Esophagus muscularis mucosa (tissue), 3 donors: ENCODE measurements around the gene ITGA5.

ENCODE experiments used
- POLR2A ChIP-seq: fragments of 450-650 bp; IDR thresholded peaks from one replicate; pipeline ENCODE4 v1.6.1; 2017; ENCODE audit warnings: antibody characterized with exemption, moderate library complexity, mild to moderate bottlenecking, low read depth
- TF ChIP-seq, protein P1 (sequence below), 3 experiments: fragments of 200-600 bp in 2 of 3; fragments of 450-650 bp in 1 of 3; sonication (generic) in 2 of 3; IDR thresholded peaks; one replicate each; pipeline ENCODE4 v1.5.1; 2017 to 2019; ENCODE audit warnings: antibody characterized with exemption in 3 of 3, mild to moderate bottlenecking in 2 of 3, moderate library complexity in 1 of 3

DNA sequence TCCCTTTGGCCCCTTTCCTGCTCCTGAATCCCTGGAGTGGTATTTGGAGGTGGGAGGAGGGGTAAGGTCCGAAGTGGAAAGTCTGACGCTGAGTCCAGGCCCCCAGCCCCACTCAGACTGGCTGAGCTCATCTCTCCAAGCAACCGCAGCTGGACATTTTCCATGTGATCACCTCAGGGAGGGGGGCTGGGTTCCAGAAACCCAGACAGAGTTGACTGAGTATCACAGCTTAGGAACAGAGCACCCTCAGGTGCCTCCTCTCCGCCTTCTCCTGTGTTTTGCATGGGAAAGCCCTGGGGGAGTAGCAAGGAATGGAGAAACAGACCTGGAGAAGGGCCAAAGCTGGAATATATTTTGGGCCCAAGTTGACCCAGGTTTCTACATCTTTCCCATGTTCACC is 8.0 kb upstream of the ITGA5 start:
- TF ChIP-seq, protein P1, sequence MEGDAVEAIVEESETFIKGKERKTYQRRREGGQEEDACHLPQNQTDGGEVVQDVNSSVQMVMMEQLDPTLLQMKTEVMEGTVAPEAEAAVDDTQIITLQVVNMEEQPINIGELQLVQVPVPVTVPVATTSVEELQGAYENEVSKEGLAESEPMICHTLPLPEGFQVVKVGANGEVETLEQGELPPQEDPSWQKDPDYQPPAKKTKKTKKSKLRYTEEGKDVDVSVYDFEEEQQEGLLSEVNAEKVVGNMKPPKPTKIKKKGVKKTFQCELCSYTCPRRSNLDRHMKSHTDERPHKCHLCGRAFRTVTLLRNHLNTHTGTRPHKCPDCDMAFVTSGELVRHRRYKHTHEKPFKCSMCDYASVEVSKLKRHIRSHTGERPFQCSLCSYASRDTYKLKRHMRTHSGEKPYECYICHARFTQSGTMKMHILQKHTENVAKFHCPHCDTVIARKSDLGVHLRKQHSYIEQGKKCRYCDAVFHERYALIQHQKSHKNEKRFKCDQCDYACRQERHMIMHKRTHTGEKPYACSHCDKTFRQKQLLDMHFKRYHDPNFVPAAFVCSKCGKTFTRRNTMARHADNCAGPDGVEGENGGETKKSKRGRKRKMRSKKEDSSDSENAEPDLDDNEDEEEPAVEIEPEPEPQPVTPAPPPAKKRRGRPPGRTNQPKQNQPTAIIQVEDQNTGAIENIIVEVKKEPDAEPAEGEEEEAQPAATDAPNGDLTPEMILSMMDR (IDR thresholded peaks at IDR 0.05) = no peak
- no peak for TF ChIP-seq POLR2A
